ENCODE measurements around the gene NPB.

- TF ChIP-seq ZNF384 (IDR thresholded peaks at IDR 0.05) (no peak), HDGF (IDR thresholded peaks at IDR 0.05; ENCODE audit: borderline replicate concordance) (no peak), FOXM1 (IDR thresholded peaks at IDR 0.05; ENCODE audit: borderline replicate concordance) (no peak), L3MBTL2 (conservative IDR thresholded peaks at IDR 0.05) (no peak)
Measured at GRCh38 chr17:81865733-81866439, 36.2 kb upstream of the NPB start.
